Type B pancreatic cell (in vitro differentiated cells): ENCODE results near the gene C3orf18. TPM values are rescaled to one million over a fixed set of nuclear protein-coding genes. Genes with fewer than 3 reads are reported as not detected.

Experiments
- DNase-seq: peaks from one replicate; pipeline ENCODE4 v3.0.0; 2021; ENCODE audit warnings: mixed read lengths; ENCODE audit not compliant: unreplicated experiment; ENCODE audit errors: extremely low spot score
- H3K27ac Mint-ChIP-seq: 2 replicates; pipeline ENCODE4 v1.8.0; 2021; ENCODE audit warnings: mild to moderate bottlenecking, mixed read lengths
- H3K27me3 Mint-ChIP-seq: 2 replicates; pipeline ENCODE4 v1.8.0; 2021; ENCODE audit warnings: mixed read lengths
- H3K36me3 Mint-ChIP-seq: 2 replicates; pipeline ENCODE4 v1.8.0; 2021; ENCODE audit warnings: mixed read lengths
- H3K4me1 Mint-ChIP-seq: one replicate; pipeline ENCODE4 v1.8.0; 2021; ENCODE audit warnings: mixed read lengths; ENCODE audit not compliant: unreplicated experiment
- H3K4me3 Mint-ChIP-seq: 2 replicates; pipeline ENCODE4 v1.8.0; 2021; ENCODE audit warnings: mild to moderate bottlenecking, mixed read lengths
- H3K9me3 Mint-ChIP-seq: 2 replicates; pipeline ENCODE4 v1.8.0; 2021; ENCODE audit warnings: mixed read lengths
- total RNA-seq: library from RNA; stranded (reverse); gene quantifications from 2 replicates; pipeline ENCODE4 v1.2.1, GENCODE V29; 2021; ENCODE audit warnings: low replicate concordance
- TF ChIP-seq, protein P1 (sequence below): fragments of 200-600 bp; sonication (generic); conservative IDR thresholded peaks from 2 replicates; pipeline ENCODE4 v1.5.0; 2021; ENCODE audit warnings: antibody characterized with exemption, mild to moderate bottlenecking

C3orf18 gene
- total RNA-seq, 1 donor from 2014 or later, result 11.9 TPM

DNA sequence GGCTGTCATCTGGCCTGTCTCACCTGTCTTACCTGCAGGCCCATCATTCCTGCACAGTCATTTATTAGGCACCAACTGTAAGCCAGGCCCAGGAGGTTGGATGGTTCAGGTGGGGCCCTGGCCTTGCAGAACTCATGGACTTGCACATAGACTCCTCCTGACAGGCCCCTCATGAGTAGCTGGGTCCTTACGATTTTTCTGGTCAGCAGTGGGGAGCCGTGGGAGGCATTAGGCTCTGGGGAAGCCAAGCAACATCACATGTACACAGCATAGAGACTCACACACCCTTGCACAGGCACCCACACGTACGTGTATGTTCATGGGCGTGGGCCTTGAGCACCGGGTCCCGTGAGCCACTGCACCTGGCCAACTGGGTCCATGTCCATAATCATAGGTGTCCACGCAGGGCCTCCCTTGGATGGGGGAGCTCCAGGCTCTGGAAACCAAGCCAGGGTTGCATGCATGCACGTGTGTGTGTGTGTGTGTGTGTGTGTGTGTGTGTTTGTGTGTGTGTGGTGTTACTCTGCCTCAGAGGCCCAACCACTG, 23.7 kb upstream of the C3orf18 start:
- peaks cover 5% of the 10 kb centered on the region for H3K4me1 Mint-ChIP-seq
- DNase-seq, result no peak
- H3K4me3 Mint-ChIP-seq, result no peak overlapping the region
- no peaks in the 10 kb centered on the region for H3K9me3 Mint-ChIP-seq
- TF ChIP-seq, protein P1, sequence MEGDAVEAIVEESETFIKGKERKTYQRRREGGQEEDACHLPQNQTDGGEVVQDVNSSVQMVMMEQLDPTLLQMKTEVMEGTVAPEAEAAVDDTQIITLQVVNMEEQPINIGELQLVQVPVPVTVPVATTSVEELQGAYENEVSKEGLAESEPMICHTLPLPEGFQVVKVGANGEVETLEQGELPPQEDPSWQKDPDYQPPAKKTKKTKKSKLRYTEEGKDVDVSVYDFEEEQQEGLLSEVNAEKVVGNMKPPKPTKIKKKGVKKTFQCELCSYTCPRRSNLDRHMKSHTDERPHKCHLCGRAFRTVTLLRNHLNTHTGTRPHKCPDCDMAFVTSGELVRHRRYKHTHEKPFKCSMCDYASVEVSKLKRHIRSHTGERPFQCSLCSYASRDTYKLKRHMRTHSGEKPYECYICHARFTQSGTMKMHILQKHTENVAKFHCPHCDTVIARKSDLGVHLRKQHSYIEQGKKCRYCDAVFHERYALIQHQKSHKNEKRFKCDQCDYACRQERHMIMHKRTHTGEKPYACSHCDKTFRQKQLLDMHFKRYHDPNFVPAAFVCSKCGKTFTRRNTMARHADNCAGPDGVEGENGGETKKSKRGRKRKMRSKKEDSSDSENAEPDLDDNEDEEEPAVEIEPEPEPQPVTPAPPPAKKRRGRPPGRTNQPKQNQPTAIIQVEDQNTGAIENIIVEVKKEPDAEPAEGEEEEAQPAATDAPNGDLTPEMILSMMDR, result no peak
- H3K36me3 Mint-ChIP-seq, result no peaks in the 10 kb centered on the region
- H3K27ac Mint-ChIP-seq, result no peak overlapping the region
- no peaks in the 10 kb centered on the region for H3K27me3 Mint-ChIP-seq

- no peaks in the 10 kb centered on the region for H3K27me3 Mint-ChIP-seq
- no peak overlapping the region for H3K4me3 Mint-ChIP-seq
- no peak for DNase-seq
- no peak overlapping the region for H3K27ac Mint-ChIP-seq
- TF ChIP-seq, protein P1, result no peak
- no peaks in the 10 kb centered on the region for H3K9me3 Mint-ChIP-seq
- no peaks in the 10 kb centered on the region for H3K36me3 Mint-ChIP-seq
- H3K4me1 Mint-ChIP-seq, result peaks cover 5% of the 10 kb centered on the region
These were observed 21.3 kb upstream of the C3orf18 start for GRCh38 chr3:50588759-50589433.

DNA sequence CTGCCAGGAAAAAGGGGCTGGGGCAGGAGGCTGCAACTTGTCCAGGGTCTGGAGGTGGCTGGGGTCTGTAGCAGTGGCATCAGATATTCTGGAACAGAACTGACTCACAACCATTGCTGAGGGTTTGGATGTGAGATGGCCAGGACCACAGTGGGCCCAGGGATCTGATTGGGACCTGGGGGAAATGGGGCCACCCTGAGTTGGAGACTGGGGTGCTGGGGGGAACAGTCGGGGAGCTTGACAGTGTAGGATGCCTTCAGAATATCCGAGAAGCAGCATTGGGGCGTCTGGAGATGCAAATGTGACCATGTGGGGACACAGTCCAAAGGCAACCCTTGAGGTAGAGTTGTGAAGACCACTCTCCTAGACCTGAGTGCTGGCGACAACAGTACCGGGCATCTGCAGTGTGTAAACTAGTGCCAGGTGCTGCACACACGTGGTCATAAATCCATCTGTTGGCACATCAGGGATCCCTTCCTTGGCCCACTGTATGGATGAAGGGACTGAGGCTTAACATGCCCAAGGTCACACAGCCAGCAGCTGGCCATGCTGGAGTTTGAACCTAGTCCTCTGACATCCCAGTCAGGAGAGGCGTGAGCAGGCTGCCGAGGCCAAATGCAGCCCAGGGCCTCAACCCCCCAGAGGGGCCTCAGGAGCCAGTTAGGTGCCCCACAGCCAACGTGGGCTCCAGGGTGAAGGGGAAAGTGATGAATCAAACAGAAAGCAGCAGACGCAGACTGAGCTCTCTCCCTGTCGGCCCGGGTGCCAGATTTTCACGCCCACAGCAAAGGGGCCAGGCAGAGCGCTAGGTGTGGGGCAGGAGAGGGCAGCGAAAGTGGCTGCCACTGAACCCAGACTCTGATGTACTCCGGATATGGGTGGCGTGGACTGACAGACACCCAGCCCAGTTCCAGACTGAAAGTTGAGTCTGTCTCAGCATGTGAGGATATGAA, 20.5 kb upstream of the C3orf18 start:
- DNase-seq, result no peak
- H3K9me3 Mint-ChIP-seq, result no peaks in the 10 kb centered on the region

DNA sequence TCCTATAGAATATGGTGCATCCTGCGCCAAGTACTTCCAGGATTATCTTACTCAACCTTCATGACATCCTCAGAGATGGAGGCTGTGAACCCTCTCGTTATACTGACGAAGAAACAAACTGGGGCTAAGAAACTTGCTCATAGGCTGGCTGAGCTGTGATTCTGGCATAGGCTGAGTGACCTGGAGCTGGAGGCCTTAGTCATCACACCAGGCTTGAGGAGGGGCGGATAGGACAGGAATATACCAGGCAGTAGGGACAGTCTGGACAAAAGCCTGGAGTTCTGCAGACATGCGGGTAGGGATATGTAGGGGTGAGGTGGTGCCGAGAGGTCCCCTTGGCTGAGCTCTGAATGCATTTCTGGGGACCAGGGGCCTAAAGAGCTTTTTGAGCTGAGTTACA, 19.8 kb upstream of the C3orf18 start:
- Mint-ChIP-seq H3K27ac (no peak overlapping the region), H3K36me3 (no peaks in the 10 kb centered on the region)
- DNase-seq, result no peak

More for the DNA sequence above, 20.5 kb upstream of the C3orf18 start:
- H3K27me3 Mint-ChIP-seq, result no peaks in the 10 kb centered on the region
- H3K4me3 Mint-ChIP-seq, result no peak overlapping the region
- H3K4me1 Mint-ChIP-seq, result peaks cover 5% of the 10 kb centered on the region
- TF ChIP-seq, protein P1, result no peak
- H3K27ac Mint-ChIP-seq, result no peak overlapping the region
- H3K36me3 Mint-ChIP-seq, result no peaks in the 10 kb centered on the region

GRCh38 chr3:50586763-50587070, 19.2 kb upstream of the C3orf18 start:
- DNase-seq, result no peak
- Mint-ChIP-seq H3K9me3 (no peaks in the 10 kb centered on the region), H3K27me3 (no peaks in the 10 kb centered on the region), H3K4me1 (no peaks in the 10 kb centered on the region), H3K4me3 (no peak overlapping the region), H3K27ac (no peak overlapping the region), H3K36me3 (no peaks in the 10 kb centered on the region)
- TF ChIP-seq, protein P1, result no peak

More for the DNA sequence above, 19.8 kb upstream of the C3orf18 start:
- Mint-ChIP-seq H3K9me3 (no peaks in the 10 kb centered on the region), H3K4me1 (peaks cover 3% of the 10 kb centered on the region), H3K27me3 (no peaks in the 10 kb centered on the region), H3K4me3 (no peak overlapping the region)
- TF ChIP-seq, protein P1, result no peak
